GM23338 (cell line): Measurements from ENCODE around the gene CSNK1A1.
"Not testable (repeated sequence)": the region's sequence is repeated elsewhere in the genome, so short reads cannot be mapped to it uniquely, and the experiment has no call there.

Experiments used
- EZH2 ChIP-seq: fragments of 200-600 bp; sonication (generic); IDR thresholded peaks from one replicate; pipeline ENCODE4 v1.8.0; 2017; ENCODE audit warnings: antibody characterized with exemption, mild to moderate bottlenecking, low read depth; ENCODE audit not compliant: unreplicated experiment
- EZH2phosphoT487 ChIP-seq: fragments of 200-600 bp; sonication (generic); IDR thresholded peaks from one replicate; pipeline ENCODE4 v1.8.1; 2018; ENCODE audit warnings: antibody characterized with exemption; ENCODE audit not compliant: unreplicated experiment
- POLR2AphosphoS5 ChIP-seq: IDR thresholded peaks from 2 replicates; pipeline ENCODE4 v1.6.1; 2016; ENCODE audit warnings: antibody characterized with exemption, low read depth
- REST ChIP-seq: IDR thresholded peaks from one replicate; pipeline ENCODE4 v1.6.1; 2018; ENCODE audit warnings: antibody characterized with exemption; ENCODE audit not compliant: unreplicated experiment
- TF ChIP-seq, protein P1 (sequence below), 2 experiments: fragments of 200-600 bp in 1 of 2; sonication (generic) in 1 of 2; conservative IDR thresholded peaks; 2 replicates each; pipeline versions ENCODE4 v1.5.1 to v1.6.1; 2016 to 2017; ENCODE audit warnings: antibody characterized with exemption in 2 of 2, low read depth in 2 of 2, mild to moderate bottlenecking in 2 of 2, moderate library complexity in 1 of 2

GRCh38 chr5:149513372-149513947, 37.8 kb downstream of the CSNK1A1 start:
- TF ChIP-seq POLR2AphosphoS5, EZH2phosphoT487, EZH2, REST: not testable (repeated sequence)
- TF ChIP-seq, protein P1, sequence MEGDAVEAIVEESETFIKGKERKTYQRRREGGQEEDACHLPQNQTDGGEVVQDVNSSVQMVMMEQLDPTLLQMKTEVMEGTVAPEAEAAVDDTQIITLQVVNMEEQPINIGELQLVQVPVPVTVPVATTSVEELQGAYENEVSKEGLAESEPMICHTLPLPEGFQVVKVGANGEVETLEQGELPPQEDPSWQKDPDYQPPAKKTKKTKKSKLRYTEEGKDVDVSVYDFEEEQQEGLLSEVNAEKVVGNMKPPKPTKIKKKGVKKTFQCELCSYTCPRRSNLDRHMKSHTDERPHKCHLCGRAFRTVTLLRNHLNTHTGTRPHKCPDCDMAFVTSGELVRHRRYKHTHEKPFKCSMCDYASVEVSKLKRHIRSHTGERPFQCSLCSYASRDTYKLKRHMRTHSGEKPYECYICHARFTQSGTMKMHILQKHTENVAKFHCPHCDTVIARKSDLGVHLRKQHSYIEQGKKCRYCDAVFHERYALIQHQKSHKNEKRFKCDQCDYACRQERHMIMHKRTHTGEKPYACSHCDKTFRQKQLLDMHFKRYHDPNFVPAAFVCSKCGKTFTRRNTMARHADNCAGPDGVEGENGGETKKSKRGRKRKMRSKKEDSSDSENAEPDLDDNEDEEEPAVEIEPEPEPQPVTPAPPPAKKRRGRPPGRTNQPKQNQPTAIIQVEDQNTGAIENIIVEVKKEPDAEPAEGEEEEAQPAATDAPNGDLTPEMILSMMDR (conservative IDR thresholded peaks at IDR 0.05; ENCODE audit: low read depth in 2 of 2), result not testable (repeated sequence)
